KOPT-K1 (cell line): ENCODE data around the gene SLC25A17.
"Not testable (repeated sequence)": the region's sequence is repeated elsewhere in the genome, so short reads cannot be mapped to it uniquely, and the experiment has no call there.

Experiments used
- H3K27ac ChIP-seq: fragments of 200-600 bp; sonication (generic); 2 replicates; pipeline ENCODE4 v1.5.1; 2016; ENCODE audit warnings: antibody characterized with exemption, mild to moderate bottlenecking, low read depth, low read length; ENCODE audit not compliant: poor library complexity, severe bottlenecking
- H3K36me3 ChIP-seq: fragments of 200-600 bp; sonication (generic); 2 replicates; pipeline ENCODE4 v1.5.1; 2017; ENCODE audit warnings: antibody characterized with exemption, mild to moderate bottlenecking, low read length, moderate library complexity; ENCODE audit not compliant: insufficient read depth
- H3K9me3 ChIP-seq: fragments of 200-600 bp; sonication (generic); 2 replicates; pipeline ENCODE4 v1.5.1; 2017; ENCODE audit warnings: antibody characterized with exemption, low read length, mild to moderate bottlenecking; ENCODE audit not compliant: insufficient read depth, poor library complexity, severe bottlenecking

Gene SLC25A17

DNA sequence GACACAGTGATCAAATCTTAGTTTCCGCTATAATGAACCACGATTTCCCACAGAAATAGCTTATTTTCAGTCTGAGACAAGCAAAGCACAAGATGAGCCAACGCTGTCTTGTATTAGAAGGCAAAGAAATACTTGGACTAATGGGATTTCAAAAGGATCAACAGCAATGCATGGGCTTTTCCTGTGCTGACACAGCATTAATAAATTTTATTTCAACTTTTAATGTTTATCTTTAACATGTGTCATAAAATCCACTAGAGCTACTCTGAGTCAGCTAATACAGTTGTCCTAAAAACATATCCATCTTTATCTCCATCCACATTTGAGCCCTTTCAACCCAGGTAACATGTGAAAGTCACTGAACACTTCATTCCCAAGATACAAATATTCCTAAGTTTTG is 15.5 kb upstream of the SLC25A17 start:
- H3K36me3 ChIP-seq, result peaks cover 98% of the 10 kb centered on the region

DNA sequence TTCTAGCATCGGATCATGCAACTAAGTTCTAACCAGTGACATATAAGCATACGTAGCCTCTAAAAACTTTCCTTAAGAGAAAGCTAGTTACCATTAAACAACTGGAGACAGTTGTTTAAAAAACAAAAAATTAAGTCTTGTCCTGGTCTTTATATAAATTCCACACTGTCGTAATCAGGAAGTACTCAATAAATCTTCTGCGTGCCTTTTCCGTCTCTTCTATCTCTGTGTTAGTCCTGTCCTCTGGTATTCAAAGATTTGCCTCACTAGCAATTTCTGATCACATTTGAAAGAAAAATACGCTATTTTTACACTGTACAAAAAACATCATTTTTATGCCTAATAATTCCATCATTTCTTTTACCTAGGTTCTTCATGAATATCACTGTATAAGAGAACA is 10.0 kb upstream of the SLC25A17 start:
- Histone ChIP-seq H3K27ac (no peak overlapping the region), H3K36me3 (peaks cover 98% of the 10 kb centered on the region), H3K9me3 (no peaks in the 10 kb centered on the region)

More for the DNA sequence above, 15.5 kb upstream of the SLC25A17 start:
- no peaks in the 10 kb centered on the region for H3K9me3 ChIP-seq
- no peak overlapping the region for H3K27ac ChIP-seq

DNA sequence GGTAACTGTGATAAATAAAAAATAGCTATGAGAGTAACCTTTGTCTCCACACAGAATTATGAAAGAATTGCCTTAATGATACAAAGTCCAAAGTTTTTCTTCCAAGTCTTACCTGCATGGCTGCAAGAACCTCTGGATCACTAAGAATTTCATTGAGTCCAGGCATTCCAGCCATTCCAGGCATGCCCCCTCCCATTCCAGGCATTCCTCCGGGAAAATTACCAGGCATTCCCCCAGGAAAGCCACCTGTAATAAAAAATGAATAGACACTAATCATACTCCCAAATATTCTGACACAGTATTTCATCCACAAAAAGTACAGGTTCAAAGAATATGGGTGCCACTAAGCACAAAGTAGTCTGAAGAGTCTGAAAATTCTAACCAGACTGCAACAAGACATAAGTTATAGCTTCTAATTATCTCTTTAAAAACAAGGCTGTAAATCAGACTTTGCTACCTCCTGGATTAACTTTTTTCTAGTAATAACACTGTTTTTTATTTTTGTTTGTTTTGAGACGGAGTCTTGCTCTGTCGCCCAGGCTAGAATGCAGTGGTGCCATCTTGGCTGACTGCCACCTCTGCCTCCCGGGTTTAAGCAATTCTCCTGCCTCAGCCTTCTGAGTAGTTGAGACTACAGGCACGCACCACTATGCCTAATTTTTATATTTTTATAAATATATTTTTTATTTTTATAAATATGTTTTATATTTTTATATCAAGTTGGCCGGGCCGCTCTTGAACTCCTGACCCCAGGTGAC is 8.0 kb upstream of the SLC25A17 start:
- Histone ChIP-seq H3K27ac (no peak overlapping the region), H3K9me3 (no peaks in the 10 kb centered on the region), H3K36me3 (peaks cover 98% of the 10 kb centered on the region)

DNA sequence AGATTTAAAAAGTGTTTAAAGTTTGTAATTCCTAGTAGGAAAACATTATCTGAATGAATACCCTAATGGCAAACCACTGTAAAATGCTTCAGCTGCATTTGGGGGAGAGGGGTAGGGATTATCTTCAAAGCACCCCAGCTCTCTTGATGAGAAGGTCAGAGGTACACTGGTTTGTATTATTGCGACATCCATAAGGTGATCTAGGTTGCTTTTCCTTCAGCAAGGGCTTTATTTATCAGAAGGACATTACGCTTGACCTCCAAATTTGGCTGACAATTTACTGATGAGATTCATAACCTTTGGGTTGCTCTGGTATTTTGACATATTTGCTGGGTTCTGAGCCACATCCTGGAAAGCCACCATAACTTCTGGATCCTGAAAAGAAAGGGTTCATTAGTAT is 7.1 kb upstream of the SLC25A17 start:
- not testable (repeated sequence) for H3K27ac ChIP-seq, H3K9me3 ChIP-seq
- H3K36me3 ChIP-seq, result peaks cover 91% of the 10 kb centered on the region

DNA sequence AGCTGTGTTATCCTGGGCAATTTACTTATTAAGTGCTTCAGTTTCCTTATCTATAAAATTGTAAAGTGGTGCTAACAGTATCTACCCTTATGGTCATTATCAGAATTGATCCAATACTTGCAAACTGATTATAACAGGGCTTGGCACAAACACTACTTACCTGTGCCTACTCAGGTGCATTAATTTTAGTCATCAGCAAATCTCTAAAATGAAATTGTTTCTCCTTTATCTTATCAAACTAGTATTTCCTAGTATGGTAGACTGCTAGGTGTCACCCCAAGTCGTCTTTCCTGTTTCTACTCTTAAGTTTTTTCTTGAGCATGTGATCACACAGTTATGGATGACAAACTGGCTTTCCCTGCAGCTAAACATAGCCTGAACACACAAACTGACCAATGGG is 4.3 kb upstream of the SLC25A17 start:
- H3K27ac ChIP-seq, result no peak overlapping the region
- peaks cover 62% of the 10 kb centered on the region for H3K36me3 ChIP-seq
- H3K9me3 ChIP-seq, result no peaks in the 10 kb centered on the region

DNA sequence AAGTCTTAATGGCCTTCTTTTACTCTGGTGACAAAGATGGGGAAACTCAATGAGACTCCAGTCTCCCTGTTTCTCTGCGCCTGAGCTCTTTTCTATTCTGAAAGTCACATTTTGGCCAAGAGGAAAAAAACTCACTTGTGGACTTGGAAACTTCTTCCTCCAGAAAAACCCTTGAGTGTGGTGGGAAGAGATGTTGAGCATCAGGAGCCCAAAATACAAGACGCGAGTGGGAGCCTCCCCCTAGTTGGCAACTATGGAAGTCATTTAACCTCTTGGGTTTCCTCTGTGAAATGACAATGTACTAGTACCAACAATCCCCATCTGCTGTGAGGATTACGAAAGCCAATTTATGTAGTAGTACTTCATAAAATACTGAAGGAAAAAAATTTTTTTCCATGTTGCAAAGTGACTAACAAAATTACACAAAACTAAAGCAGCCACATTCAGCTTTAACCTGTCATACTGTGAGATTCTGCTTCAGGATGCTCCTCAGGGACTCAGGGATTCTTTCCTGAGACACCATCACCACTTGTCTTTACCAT is 524 bp upstream of the SLC25A17 start:
- H3K9me3 ChIP-seq, result no peaks in the 10 kb centered on the region
- peak overlapping the region; percentile 78 for H3K27ac ChIP-seq
- peaks cover 30% of the 10 kb centered on the region for H3K36me3 ChIP-seq

DNA sequence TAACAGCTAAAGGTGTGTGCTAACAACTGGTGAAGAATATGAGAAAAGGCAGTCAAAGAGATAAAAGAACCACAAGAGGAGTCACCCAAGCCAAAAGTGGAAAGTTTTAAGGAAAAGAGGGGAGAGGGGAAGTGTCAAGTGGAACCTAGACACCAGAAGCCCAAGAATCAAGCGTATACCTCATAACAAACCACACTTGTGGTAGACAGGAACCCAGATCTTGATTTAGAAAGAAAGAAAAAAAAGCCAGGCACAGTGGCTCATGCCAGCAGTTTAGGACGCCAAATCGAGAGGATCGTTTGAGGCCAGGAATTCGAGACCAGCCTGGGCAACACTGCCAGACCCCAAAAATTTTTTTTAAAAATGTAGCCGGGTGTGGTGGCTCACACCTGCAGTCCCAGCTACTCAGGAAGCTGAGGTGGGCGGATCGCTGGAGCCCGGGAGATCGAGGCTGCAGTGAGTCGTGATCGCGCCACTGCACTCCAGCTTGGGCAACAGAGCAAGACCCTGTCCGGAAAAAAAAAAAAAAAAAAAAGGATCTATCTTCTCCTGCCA is 877 bp downstream of the SLC25A17 start:
- Histone ChIP-seq H3K27ac (peak overlapping the region; percentile 78), H3K36me3 (peaks cover 24% of the 10 kb centered on the region), H3K9me3 (no peaks in the 10 kb centered on the region)

DNA sequence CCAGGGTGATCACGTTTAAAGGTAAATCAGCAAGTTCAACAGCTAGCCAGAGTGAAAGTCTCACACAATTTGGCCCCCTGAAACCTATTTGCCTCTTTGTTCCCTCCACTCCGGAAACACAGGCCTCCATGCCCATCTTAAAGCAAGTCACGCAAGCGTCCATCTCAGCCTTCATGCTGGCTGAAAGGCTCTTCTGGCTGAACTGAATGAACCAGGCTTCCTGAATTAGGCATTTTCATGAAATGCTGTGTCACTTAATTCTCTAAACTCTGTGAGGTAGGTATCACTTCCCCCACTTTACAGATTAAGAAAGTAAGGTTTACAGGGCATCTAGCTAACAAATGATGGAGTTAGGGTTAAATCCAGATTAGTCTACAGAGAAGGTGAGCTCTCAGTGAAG is 1.4 kb downstream of the SLC25A17 start:
- H3K9me3 ChIP-seq, result no peaks in the 10 kb centered on the region
- no peak overlapping the region for H3K27ac ChIP-seq
- H3K36me3 ChIP-seq, result peaks cover 23% of the 10 kb centered on the region

DNA sequence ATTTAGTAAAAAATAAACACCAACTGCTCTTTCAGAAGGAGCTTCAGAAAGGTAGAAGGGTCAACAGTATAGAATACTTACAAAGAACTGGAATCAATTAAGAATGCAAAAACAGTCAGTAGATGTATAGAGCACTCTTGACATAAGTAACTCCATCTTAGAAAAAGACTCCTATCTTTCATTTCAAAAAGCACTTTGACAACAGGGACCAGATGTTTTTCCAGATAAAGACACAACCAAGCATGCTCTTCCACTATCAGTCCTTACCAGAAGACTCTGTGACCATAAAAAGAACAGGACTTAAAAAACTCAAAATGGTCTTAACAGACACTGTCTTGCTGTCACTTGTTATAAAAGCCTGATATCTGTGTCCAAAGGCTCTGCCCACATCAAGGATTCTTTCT is 5.2 kb downstream of the SLC25A17 start:
- no peaks in the 10 kb centered on the region for H3K9me3 ChIP-seq
- peaks cover 25% of the 10 kb centered on the region for H3K36me3 ChIP-seq
- H3K27ac ChIP-seq, result no peak overlapping the region

DNA sequence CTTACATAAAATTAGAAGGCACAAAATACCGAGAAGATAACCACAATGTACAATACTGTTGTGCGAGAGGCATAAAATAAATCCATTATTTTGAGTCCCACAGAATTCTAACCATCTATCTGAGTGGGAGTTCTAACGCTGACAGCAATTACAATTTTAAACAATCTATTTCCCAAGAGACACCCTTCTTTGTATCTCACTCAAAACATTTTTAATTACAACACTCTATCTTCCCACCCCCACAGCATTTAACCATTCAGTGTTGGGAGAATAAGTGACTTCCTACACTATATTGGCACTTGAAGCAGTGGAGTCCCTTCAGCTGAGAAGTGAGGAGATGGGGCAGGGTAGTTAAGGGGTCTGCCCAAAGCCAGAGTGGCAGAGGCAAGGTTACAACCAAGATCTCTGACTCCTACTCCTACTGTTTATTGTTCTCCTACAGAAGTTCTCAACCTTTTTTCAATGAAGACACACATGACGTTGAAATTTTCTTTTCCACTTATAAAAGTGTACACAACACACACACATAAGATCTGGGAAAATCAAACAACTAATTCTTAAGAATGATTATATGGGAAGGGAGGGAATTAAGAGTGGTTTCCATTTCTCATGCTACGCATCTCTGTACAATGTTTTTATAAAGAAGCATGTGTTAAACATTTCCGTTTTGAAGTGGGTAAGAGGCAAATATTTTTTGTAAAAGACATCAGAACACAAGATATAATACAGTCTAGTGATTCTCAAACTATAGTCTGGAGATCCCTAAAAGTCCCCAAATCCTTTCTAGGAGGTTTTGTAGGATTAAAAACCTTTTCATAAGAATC is 10.9 kb downstream of the SLC25A17 start:
- H3K36me3 ChIP-seq, result peaks cover 27% of the 10 kb centered on the region
- H3K9me3 ChIP-seq, result no peaks in the 10 kb centered on the region
- no peak overlapping the region for H3K27ac ChIP-seq

DNA sequence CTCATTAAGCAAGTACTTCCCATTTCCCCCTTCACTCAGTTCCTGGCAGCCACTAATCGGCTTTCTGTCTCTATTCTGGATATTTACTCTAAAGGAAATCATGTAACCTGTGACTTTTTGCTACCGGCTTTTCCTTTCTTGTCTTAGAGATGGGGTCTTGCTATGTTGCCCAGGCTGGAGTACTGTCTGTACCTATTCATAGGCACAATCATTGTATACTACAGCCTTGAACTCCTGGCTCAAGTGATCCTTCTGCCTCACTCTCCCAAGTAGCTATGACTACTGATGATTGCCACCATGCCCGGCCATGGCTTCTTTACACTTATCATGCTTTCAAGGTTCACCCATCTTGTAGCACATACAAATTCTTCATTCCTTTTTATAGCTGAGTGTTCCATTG is 12.4 kb downstream of the SLC25A17 start:
- no peak overlapping the region for H3K27ac ChIP-seq
- H3K36me3 ChIP-seq, result peaks cover 14% of the 10 kb centered on the region
- H3K9me3 ChIP-seq, result no peaks in the 10 kb centered on the region

DNA sequence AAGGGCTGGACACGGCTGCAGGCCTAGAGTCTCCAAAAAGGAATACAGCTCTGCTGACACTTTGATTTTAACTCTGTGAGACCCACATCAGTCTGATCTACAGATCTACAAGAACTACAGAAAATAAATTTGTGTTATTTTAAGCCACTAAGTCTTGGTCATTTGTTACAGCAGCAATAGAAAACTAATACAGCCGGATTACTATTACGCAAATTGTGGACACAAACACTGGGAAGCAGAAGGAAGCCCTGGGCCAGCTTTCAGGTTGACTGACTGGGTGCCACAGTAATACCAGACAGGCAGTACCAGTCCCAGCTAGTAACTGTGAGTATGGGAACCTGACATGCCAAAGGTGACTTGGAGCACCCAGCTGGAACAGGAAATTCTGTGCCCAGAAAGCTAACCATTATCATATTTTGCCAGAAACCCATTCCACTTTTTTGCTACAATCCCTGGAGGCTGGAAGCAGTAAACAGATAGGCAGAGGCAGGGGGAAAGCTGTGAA is 13.4 kb downstream of the SLC25A17 start:
- Histone ChIP-seq H3K27ac (no peak overlapping the region), H3K9me3 (no peaks in the 10 kb centered on the region), H3K36me3 (peaks cover 14% of the 10 kb centered on the region)

DNA sequence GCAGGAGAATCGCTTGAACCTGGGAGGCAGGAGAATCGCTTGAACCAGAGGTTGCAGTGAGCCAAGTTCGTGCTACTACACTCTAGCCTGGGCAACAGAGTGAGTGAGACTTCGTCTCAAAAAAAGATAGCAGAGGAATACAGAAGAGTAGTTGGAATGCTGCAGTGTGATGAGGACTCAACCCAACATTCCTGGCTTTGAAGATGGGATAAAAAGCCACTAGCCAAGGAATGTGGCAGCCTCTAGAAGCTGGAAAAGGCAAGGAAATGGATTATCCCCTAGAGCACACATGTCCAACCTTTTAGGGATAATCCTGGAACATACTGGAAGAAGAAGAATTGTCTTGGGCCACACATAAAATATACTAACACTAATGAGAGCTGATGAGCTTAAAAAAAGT is 13.9 kb downstream of the SLC25A17 start:
- Histone ChIP-seq H3K27ac (no peak overlapping the region), H3K9me3 (no peaks in the 10 kb centered on the region), H3K36me3 (peaks cover 14% of the 10 kb centered on the region)

DNA sequence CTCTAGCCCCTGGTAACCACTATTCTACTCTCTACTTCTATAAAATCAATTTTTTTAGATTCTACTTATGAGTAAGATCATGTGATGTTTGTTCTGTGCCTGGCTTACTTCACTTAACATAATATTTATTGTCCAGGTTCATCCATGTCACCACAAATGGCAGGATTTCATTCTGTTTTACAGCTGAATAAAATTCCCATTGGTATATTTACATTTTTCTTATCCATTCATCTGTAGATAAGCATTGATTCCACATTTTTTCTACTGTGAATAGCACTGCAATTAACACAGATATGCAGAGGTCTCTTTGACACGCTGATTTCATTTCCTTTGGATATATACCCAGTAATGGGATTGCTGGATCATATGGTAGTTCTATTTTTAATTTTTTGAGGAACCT is 15.8 kb downstream of the SLC25A17 start:
- Histone ChIP-seq H3K9me3 (no peaks in the 10 kb centered on the region), H3K27ac (no peak overlapping the region), H3K36me3 (peaks cover 15% of the 10 kb centered on the region)

DNA sequence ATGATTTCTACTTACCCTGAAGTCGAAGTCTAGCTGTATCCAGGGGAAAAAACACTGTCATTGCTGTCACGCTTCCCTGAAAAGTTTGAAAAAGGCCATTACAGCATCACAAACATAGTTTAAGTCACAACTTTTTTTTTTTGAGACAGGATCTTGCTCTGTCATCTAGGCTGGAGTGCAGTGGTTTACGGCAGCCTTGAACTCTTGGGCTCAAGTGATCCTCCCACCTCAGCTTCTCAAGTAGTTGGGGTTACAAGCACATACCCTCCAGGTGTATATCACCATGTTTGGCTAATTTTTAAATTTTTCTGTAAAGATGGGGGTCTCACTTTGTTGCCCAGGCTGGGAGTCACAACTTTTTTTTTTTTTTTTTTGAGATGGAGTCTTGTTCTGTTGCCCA is 20.1 kb downstream of the SLC25A17 start:
- Histone ChIP-seq H3K36me3 (peaks cover 14% of the 10 kb centered on the region), H3K27ac (no peak overlapping the region), H3K9me3 (no peaks in the 10 kb centered on the region)
